Natural killer cell (primary cell): Measurements from ENCODE around the gene VEGFA. TPM values are rescaled to one million over a fixed set of nuclear protein-coding genes. Genes with fewer than 3 reads are reported as not detected.

Experiments
- ATAC-seq, 3 donors: fragments of 150-1000 bp in 2 of 3; fragments of 200-7000 bp in 1 of 3; cut with Tn5 transposase; 1 replicate in 1 of 3; 2 replicates in 2 of 3; pipeline ENCODE4 v1.10.0; 2021; ENCODE audit warnings: mild to moderate bottlenecking in 2 of 3, moderate library complexity in 2 of 3
- DNase-seq, 2 donors: peaks; one replicate each; pipeline versions ENCODE4 v3.0.0 to v3.0.0-alpha.2; 2013 to 2021; ENCODE audit warnings: mixed read lengths in 1 of 2
- H3K27ac ChIP-seq: one replicate; pipeline ENCODE4 v1.5.1; 2013; ENCODE audit warnings: mild to moderate bottlenecking, low read length
- H3K27me3 ChIP-seq: one replicate; pipeline ENCODE4 v1.6.1; 2013; ENCODE audit warnings: low read length; ENCODE audit not compliant: control insufficient read depth, insufficient read depth
- H3K36me3 ChIP-seq: one replicate; pipeline ENCODE4 v1.6.1; 2013; ENCODE audit warnings: low read length; ENCODE audit not compliant: control insufficient read depth, insufficient read depth
- H3K4me1 ChIP-seq: one replicate; pipeline ENCODE4 v1.6.1; 2013; ENCODE audit warnings: low read length; ENCODE audit not compliant: control insufficient read depth, insufficient read depth
- H3K4me3 ChIP-seq: one replicate; pipeline ENCODE4 v1.5.1; 2013; ENCODE audit warnings: low read length
- H3K9me3 ChIP-seq: one replicate; pipeline ENCODE4 v1.6.1; 2013; ENCODE audit warnings: low read length; ENCODE audit not compliant: control insufficient read depth, insufficient read depth
- H3K27ac Mint-ChIP-seq, 2 donors: one replicate each; pipeline ENCODE4 v1.8.0; 2022; ENCODE audit warnings: mild to moderate bottlenecking in 2 of 2, mixed read lengths in 2 of 2, moderate library complexity in 1 of 2
- H3K27me3 Mint-ChIP-seq, 2 donors: one replicate each; pipeline ENCODE4 v1.8.0; 2022; ENCODE audit warnings: low read depth in 2 of 2, mixed read lengths in 2 of 2
- H3K36me3 Mint-ChIP-seq: one replicate; pipeline ENCODE4 v1.8.0; 2022; ENCODE audit warnings: mixed read lengths
- H3K4me1 Mint-ChIP-seq, 2 donors: one replicate each; pipeline ENCODE4 v1.8.0; 2022; ENCODE audit warnings: mixed read lengths in 2 of 2
- H3K4me3 Mint-ChIP-seq: one replicate; pipeline ENCODE4 v1.8.0; 2022; ENCODE audit warnings: mild to moderate bottlenecking, moderate library complexity, mixed read lengths
- H3K9me3 Mint-ChIP-seq, 2 donors: one replicate each; pipeline ENCODE4 v1.8.0; 2022; ENCODE audit warnings: mixed read lengths in 2 of 2
- WGBS: methylation state at CpG from one replicate; pipeline ENCODE4 v1.1.7; 2013; ENCODE audit warnings: missing lambda C conversion rate; ENCODE audit not compliant: insufficient coverage; 5-methylcytosine and 5-hydroxymethylcytosine counted together
- intact Hi-C: fragments of 100-400 bp; cut with micrococcal nuclease; formaldehyde crosslinking; loops from one replicate; pipeline ENCODE4 v1.14.2; 2022
- total RNA-seq, 4 donors: library from RNA; stranded (reverse); fragments of 120-200 nt in 1 of 4; gene quantifications; one replicate each; pipeline versions ENCODE4 v1.2.3 to v1.2.4, GENCODE V29; 2013 to 2022
- TF ChIP-seq, protein P1 (sequence below): fragments of 200-600 bp; IDR thresholded peaks from one replicate; pipeline ENCODE4 v1.8.0; 2022; ENCODE audit warnings: antibody characterized with exemption

The VEGFA gene
- total RNA-seq, 3 donors from 2014 or later (not counting 1 experiment from before 2014, with no cell fraction given), result 3.6 to 27.5 (median 3.7) TPM

DNA sequence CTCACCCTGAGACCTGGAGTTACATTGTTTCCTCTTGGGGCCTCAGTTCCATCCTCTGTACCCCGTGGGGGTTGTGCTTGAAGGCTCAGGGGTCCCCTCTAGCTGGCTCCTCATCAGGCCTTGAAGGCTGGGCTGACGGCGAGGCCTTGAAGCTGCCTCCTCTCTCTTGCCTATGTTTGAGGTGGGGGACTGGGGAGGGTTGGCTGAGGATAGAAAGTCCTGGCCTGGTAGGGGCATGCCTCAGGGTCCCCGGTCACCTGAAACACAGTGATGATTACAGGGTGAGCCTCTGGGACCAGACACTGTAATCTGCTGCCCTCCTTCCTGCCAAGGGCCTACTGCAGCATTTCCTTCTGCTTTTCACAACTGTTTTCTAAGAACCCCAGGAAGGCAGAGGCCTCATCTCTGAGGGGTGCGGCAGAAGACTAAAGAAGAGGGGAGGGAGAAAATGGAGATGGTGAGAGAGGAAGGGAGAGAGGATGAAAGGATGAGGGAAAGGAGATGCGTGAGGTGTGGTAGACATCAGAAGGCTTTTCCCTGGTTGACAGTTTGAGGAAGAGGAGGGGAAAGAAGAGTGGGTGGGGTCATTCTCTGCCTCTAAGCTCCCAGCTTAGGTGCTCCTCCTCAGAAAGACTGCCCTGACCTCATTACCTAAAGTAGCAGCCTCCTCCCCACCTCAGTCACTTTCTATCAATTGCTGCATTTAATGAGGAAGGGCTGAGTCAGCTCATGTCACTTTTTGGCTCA is 29.7 kb downstream of the VEGFA start:
- H3K27ac Mint-ChIP-seq, result no peak overlapping the region
- ATAC-seq (peak in 1 of 3 donors; percentile 58), DNase-seq (no peak)
- Histone ChIP-seq H3K9me3 (no peaks in the 10 kb centered on the region), H3K27ac (no peak overlapping the region), H3K27me3 (no peaks in the 10 kb centered on the region), H3K36me3 (no peaks in the 10 kb centered on the region), H3K4me3 (no peak overlapping the region), H3K4me1 (peaks cover 18% of the 10 kb centered on the region)
- H3K4me1 Mint-ChIP-seq, result peaks cover 0 to 20% of the 10 kb centered on the region in 2 donors
- H3K4me3 Mint-ChIP-seq, result no peak overlapping the region
- WGBS, result 47% methylated on average over 6 of the region's 6 CpGs
- no peaks in the 10 kb centered on the region for H3K27me3 Mint-ChIP-seq
- intact Hi-C loops, result no loop called here
- H3K36me3 Mint-ChIP-seq, result no peaks in the 10 kb centered on the region
- no peaks in the 10 kb centered on the region for H3K9me3 Mint-ChIP-seq
- TF ChIP-seq, protein P1, sequence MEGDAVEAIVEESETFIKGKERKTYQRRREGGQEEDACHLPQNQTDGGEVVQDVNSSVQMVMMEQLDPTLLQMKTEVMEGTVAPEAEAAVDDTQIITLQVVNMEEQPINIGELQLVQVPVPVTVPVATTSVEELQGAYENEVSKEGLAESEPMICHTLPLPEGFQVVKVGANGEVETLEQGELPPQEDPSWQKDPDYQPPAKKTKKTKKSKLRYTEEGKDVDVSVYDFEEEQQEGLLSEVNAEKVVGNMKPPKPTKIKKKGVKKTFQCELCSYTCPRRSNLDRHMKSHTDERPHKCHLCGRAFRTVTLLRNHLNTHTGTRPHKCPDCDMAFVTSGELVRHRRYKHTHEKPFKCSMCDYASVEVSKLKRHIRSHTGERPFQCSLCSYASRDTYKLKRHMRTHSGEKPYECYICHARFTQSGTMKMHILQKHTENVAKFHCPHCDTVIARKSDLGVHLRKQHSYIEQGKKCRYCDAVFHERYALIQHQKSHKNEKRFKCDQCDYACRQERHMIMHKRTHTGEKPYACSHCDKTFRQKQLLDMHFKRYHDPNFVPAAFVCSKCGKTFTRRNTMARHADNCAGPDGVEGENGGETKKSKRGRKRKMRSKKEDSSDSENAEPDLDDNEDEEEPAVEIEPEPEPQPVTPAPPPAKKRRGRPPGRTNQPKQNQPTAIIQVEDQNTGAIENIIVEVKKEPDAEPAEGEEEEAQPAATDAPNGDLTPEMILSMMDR, result no peak

DNA sequence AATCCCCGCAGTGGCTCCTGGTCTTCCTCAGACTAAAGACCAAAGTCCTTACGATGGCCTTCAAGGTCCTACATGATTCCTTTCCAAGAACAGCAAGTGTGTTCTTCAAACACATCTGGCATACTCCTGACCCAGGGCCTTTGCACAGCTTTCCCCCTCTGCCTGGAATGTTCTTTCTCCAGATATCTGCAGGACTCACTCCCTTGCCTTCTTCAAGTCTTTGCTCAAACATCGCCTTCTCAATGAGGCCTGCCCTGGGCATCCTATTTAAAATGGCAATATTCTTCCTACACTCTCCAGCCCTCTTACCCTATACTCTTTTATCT is 30.2 kb downstream of the VEGFA start:
- DNase-seq (no peak), ATAC-seq (no peak)
- no peak overlapping the region for H3K27ac ChIP-seq
- no peaks in the 10 kb centered on the region for H3K27me3 ChIP-seq
- intact Hi-C loops, result no loop called here
- no peaks in the 10 kb centered on the region for H3K36me3 ChIP-seq
- Mint-ChIP-seq H3K27me3 (no peaks in the 10 kb centered on the region), H3K9me3 (no peaks in the 10 kb centered on the region), H3K4me1 (peaks cover 0 to 20% of the 10 kb centered on the region in 2 donors), H3K27ac (no peak overlapping the region), H3K36me3 (no peaks in the 10 kb centered on the region), H3K4me3 (no peak overlapping the region)
- TF ChIP-seq, protein P1, result no peak
- peaks cover 18% of the 10 kb centered on the region for H3K4me1 ChIP-seq
- 81% methylated on average over 3 of the region's 3 CpGs for WGBS
- no peak overlapping the region for H3K4me3 ChIP-seq
- no peaks in the 10 kb centered on the region for H3K9me3 ChIP-seq

DNA sequence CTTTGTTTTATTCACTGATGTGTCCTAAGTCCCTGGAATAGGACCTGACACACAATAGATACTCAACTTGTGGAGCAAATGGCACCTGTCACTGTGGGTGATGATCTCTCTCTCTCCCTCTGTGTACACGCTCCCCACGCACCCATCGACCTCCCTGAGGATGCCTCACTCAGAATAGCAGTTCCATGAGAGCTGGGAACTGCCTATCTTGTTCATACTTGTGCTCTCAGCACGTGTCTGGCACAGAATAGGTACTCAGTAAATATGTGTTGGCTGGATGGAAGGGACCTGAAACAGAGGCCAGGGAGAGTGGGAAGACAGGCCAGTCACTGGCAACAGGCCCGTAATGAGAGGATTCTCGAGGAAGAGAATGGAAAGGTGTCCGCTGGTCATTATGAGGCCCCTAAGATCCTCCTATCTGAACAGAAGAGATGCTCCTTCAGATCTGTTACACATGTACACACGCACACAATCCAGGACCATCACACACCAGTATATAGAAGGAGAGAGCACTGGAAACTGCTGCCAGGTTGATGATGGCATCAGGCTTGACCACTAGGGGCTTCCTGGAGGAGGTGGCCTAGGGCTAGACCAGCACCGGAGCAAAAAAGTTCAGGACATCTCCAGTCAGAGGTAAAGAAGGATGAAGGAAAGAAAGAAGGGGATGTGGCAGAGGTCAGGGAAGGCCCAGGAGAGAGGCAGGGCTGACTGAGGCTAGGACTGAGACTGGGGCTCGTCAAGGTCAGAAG is 30.9 kb downstream of the VEGFA start:
- no peaks in the 10 kb centered on the region for H3K9me3 ChIP-seq
- Mint-ChIP-seq H3K27me3 (no peaks in the 10 kb centered on the region), H3K4me3 (no peak overlapping the region), H3K27ac (no peak overlapping the region), H3K4me1 (peaks cover 0 to 20% of the 10 kb centered on the region in 2 donors), H3K36me3 (no peaks in the 10 kb centered on the region), H3K9me3 (no peaks in the 10 kb centered on the region)
- ATAC-seq (no peak), DNase-seq (no peak)
- no peak overlapping the region for H3K27ac ChIP-seq
- no peak overlapping the region for H3K4me3 ChIP-seq
- TF ChIP-seq, protein P1, result no peak
- H3K4me1 ChIP-seq, result peaks cover 18% of the 10 kb centered on the region
- H3K36me3 ChIP-seq, result no peaks in the 10 kb centered on the region
- H3K27me3 ChIP-seq, result no peaks in the 10 kb centered on the region
- intact Hi-C loops, result no loop called here
- WGBS, result 96% methylated on average over 8 of the region's 10 CpGs
